Karpas-422 (cell line): ENCODE data around the gene MYH16. TPM values are rescaled to one million over a fixed set of nuclear protein-coding genes. Genes with fewer than 3 reads are reported as not detected.
"Not testable (repeated sequence)": the region's sequence is repeated elsewhere in the genome, so short reads cannot be mapped to it uniquely, and the experiment has no call there.

ENCODE experiments used
- DNase-seq: peaks from one replicate; pipeline ENCODE4 v3.0.0-alpha.2; 2015
- H2AFZ ChIP-seq: fragments of 200-600 bp; sonication (generic); 2 replicates; pipeline ENCODE4 v1.6.1; 2014; ENCODE audit warnings: antibody characterized with exemption, low read length, mixed read lengths
- H3K27ac ChIP-seq: fragments of 200-600 bp; sonication (generic); 2 replicates; pipeline ENCODE4 v1.5.1; 2014; ENCODE audit warnings: mild to moderate bottlenecking, low read length, moderate library complexity
- H3K27me3 ChIP-seq: fragments of 200-600 bp; sonication (generic); 2 replicates; pipeline ENCODE4 v1.6.1; 2014; ENCODE audit warnings: low read length, mixed read lengths
- H3K36me3 ChIP-seq: fragments of 200-600 bp; sonication (generic); 2 replicates; pipeline ENCODE4 v1.6.1; 2014; ENCODE audit warnings: low read length, mixed read lengths; ENCODE audit not compliant: insufficient read depth
- H3K4me1 ChIP-seq: fragments of 200-600 bp; sonication (generic); 2 replicates; pipeline ENCODE4 v1.6.1; 2014; ENCODE audit warnings: mild to moderate bottlenecking, low read length, mixed read lengths
- H3K4me2 ChIP-seq: fragments of 200-600 bp; sonication (generic); 2 replicates; pipeline ENCODE4 v1.6.1; 2014; ENCODE audit warnings: low read length, low read depth, mild to moderate bottlenecking; ENCODE audit not compliant: poor library complexity, severe bottlenecking
- H3K4me3 ChIP-seq: fragments of 200-600 bp; sonication (generic); 2 replicates; pipeline ENCODE4 v1.5.1; 2014; ENCODE audit warnings: mild to moderate bottlenecking, antibody characterized with exemption, low read length, mixed read lengths
- H3K79me2 ChIP-seq: fragments of 200-600 bp; sonication (generic); 2 replicates; pipeline ENCODE4 v1.6.1; 2014; ENCODE audit warnings: mild to moderate bottlenecking, low read length, mixed read lengths
- H3K9ac ChIP-seq: fragments of 200-600 bp; sonication (generic); 2 replicates; pipeline ENCODE4 v1.6.0; 2014; ENCODE audit warnings: low read length
- H3K9me2 ChIP-seq: fragments of 200-600 bp; sonication (generic), shearing (Covaris generic); replicated peaks from 2 replicates; pipeline ENCODE4 v1.6.0; 2014; ENCODE audit warnings: mild to moderate bottlenecking, low read length, moderate library complexity; ENCODE audit not compliant: insufficient read depth
- H3K9me3 ChIP-seq: fragments of 300-700, 200-600 bp; sonication (generic); 2 replicates; pipeline ENCODE4 v1.6.1; 2014; ENCODE audit warnings: low read length, mixed read lengths
- H4K20me1 ChIP-seq: fragments of 200-600 bp; sonication (generic); 2 replicates; pipeline ENCODE4 v1.6.1; 2014; ENCODE audit warnings: mild to moderate bottlenecking, antibody characterized with exemption, low read length, low read depth; ENCODE audit not compliant: insufficient read depth
- total RNA-seq: library from RNA; depleted of rRNA; stranded (reverse); fragments of >200 nt; shearing (Covaris generic); gene quantifications from 2 replicates; pipeline ENCODE4 v1.2.3, GENCODE V29; 2014; ENCODE audit warnings: low replicate concordance

MYH16 gene
- total RNA-seq, 1 experiment from 2014 or later, result not detected

DNA sequence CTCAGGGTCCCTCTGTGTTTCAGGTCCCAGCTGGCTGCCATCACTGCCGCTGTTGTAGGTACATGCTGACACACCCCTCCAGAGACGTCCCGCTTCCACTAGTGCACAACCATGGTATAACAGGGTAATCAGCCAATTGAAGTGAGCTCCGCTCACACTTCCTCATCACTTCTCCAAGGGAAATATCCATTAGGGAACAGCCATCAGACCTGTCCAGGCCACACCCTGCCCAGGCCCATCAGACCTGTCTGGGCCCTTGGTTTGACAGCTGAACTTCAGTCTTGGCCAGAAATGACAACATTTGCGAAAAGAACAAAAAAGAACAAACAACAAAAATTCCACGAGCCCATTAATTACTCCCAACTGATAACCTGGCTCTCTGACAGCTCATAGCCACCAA, 11.0 kb upstream of the MYH16 start:
- H3K9me2 ChIP-seq, result no peaks in the 10 kb centered on the region
- no peaks in the 10 kb centered on the region for H3K36me3 ChIP-seq
- no peak overlapping the region for H3K27ac ChIP-seq
- no peak overlapping the region for H3K9ac ChIP-seq
- H3K4me2 ChIP-seq, result no peak overlapping the region
- H3K27me3 ChIP-seq, result no peaks in the 10 kb centered on the region
- H3K79me2 ChIP-seq, result no peaks in the 10 kb centered on the region
- H3K4me1 ChIP-seq, result peaks cover 17% of the 10 kb centered on the region
- H2AFZ ChIP-seq, result no peak overlapping the region
- no peak overlapping the region for H3K4me3 ChIP-seq
- H4K20me1 ChIP-seq, result no peaks in the 10 kb centered on the region
- DNase-seq, result no peak
- H3K9me3 ChIP-seq, result no peaks in the 10 kb centered on the region

DNA sequence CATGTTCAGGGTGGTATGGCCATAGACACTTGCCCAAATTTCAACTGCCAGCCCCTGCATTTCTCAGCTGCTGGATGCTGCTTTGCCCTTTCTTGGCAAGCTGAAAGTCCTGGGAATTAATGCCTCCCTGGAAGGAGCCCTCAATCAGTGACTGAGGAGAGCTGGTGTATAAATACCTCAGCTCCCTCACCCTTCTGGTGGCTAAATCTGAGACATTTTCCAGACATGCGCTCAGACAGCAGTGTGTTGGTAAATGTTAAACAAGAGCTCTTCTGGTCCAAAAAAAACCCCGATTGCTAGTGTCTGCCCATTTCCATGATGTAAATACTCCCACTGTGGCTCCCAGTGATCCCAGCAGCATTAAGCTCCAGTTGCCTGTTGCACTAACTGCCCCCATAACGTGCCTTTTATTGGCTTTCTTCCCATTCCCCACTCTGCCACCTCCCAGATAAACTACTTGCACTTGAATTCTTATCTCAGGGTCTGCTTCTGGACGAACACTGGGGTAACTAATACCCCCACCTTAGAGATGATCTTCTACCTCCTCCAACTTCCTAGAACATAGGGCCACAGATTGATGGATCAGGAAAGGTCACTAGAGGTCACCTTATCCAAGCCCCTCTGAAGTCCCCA, 6.7 kb upstream of the MYH16 start:
- Histone ChIP-seq H3K27me3 (no peaks in the 10 kb centered on the region), H2AFZ (no peak overlapping the region), H3K4me2 (no peak overlapping the region), H3K4me1 (peaks cover 16% of the 10 kb centered on the region), H3K36me3 (no peaks in the 10 kb centered on the region), H4K20me1 (no peaks in the 10 kb centered on the region), H3K27ac (no peak overlapping the region), H3K4me3 (no peak overlapping the region), H3K9ac (no peak overlapping the region), H3K9me3 (no peaks in the 10 kb centered on the region), H3K9me2 (no peaks in the 10 kb centered on the region), H3K79me2 (no peaks in the 10 kb centered on the region)
- DNase-seq, result no peak

DNA sequence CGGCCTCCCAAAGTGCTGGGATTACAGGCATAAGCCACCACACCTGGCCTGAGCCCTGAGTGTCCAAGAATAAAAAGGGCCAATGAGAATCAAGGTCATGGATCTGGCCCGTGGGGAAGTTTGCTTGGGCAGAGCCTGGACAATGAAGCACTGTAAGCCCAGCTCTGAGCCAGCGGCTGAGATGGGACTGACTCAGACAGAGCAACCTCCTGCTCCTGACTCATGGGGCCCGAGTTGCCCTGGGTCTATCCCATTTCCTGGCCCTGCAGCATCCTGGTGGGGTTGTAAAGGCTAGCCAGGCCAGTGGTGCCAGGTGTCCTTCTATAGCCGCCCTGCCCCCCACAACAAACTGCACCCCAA, 5.2 kb upstream of the MYH16 start:
- no peak overlapping the region for H2AFZ ChIP-seq
- no peak for DNase-seq
- peaks cover 6% of the 10 kb centered on the region for H3K4me1 ChIP-seq
- H3K27me3 ChIP-seq, result no peaks in the 10 kb centered on the region
- no peaks in the 10 kb centered on the region for H4K20me1 ChIP-seq
- no peak overlapping the region for H3K4me2 ChIP-seq
- H3K9ac ChIP-seq, result no peak overlapping the region
- H3K79me2 ChIP-seq, result no peaks in the 10 kb centered on the region
- H3K36me3 ChIP-seq, result no peaks in the 10 kb centered on the region
- no peak overlapping the region for H3K27ac ChIP-seq
- no peaks in the 10 kb centered on the region for H3K9me3 ChIP-seq
- no peaks in the 10 kb centered on the region for H3K9me2 ChIP-seq
- H3K4me3 ChIP-seq, result no peak overlapping the region

DNA sequence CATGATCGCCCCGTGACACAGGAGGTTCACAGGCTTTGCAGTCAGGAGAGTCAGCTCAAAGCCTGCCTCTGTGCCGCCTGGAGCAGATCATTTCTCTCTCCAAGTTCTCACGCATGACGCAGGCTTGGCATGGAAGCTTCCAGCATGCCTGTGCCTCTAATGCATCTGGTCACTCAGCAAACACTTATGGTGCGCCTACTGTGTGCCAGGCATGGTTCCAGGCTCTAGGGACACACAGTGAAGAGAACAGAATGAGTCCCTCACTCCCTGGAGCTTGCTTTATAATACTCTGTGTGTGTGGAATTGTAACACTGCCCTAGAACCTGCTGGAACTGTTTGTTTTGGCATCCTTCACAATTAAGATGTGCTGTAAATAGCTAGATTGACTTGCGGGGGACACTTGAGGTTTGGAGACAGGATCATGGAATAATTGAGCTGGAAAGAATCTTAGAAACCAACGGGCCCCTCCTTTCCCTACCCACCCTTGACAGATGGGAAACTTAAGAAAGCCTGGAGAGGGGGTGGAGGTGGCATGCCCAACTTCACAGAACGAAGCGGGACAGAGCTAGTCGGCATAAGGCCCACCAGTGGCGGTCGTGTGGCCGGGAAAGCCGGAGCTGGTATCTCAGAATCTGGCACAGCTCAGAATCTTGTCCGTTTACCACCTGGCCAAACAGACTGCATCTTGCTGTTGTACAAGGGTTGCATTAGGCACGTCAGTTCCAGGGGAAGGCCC, 4.6 kb upstream of the MYH16 start:
- H3K79me2 ChIP-seq, result no peaks in the 10 kb centered on the region
- no peaks in the 10 kb centered on the region for H4K20me1 ChIP-seq
- no peak for DNase-seq
- no peaks in the 10 kb centered on the region for H3K27me3 ChIP-seq
- no peaks in the 10 kb centered on the region for H3K36me3 ChIP-seq
- H3K9ac ChIP-seq, result no peak overlapping the region
- H2AFZ ChIP-seq, result no peak overlapping the region
- peaks cover 6% of the 10 kb centered on the region for H3K4me1 ChIP-seq
- no peak overlapping the region for H3K4me2 ChIP-seq
- H3K9me2 ChIP-seq, result no peaks in the 10 kb centered on the region
- no peak overlapping the region for H3K4me3 ChIP-seq
- no peaks in the 10 kb centered on the region for H3K9me3 ChIP-seq
- no peak overlapping the region for H3K27ac ChIP-seq

DNA sequence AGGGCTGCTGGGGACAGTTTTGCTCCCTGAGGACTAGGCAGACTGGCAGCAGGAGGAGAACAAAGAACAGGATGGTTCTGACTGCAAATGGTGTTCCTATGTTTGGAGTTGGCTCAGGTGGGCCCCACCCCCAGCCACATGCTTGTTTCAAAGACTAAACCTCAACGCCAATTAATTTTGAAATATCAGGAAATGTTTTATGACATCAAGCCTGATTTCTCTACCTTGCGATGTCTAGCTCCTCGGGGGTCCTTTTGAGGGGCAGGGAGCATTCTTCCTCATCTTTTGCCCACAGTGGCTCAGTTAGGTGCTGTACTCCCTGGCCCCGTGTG, 4.1 kb upstream of the MYH16 start:
- Histone ChIP-seq H3K27me3 (no peaks in the 10 kb centered on the region), H3K9ac (no peak overlapping the region), H3K79me2 (no peaks in the 10 kb centered on the region), H3K4me1 (peaks cover 6% of the 10 kb centered on the region), H3K9me3 (no peaks in the 10 kb centered on the region), H3K36me3 (no peaks in the 10 kb centered on the region), H3K27ac (no peak overlapping the region), H3K4me3 (no peak overlapping the region), H4K20me1 (no peaks in the 10 kb centered on the region), H3K9me2 (no peaks in the 10 kb centered on the region), H2AFZ (no peak overlapping the region), H3K4me2 (no peak overlapping the region)
- DNase-seq, result no peak

DNA sequence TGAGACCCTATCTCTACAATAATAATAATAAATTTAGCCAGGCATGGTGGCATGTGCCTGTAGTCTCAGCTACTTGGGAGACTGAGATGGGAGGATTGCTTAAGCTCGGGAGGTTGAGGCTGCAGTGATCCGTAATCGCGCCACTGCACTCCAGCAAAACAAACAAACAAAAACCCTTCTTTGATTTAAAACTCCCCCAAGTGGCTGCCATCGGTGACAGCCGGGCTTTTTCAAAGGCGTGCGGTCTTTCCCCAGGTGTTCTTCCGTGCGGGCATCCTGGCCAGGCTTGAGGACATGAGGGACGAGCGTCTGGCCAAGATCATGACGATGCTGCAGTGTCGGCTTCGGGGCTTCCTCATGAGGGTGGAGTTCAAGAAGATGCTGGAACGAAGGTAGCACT, 1.9 kb upstream of the MYH16 start:
- Histone ChIP-seq H4K20me1 (no peaks in the 10 kb centered on the region), H2AFZ (no peak overlapping the region), H3K79me2 (no peaks in the 10 kb centered on the region), H3K9me3 (no peaks in the 10 kb centered on the region), H3K4me3 (no peak overlapping the region), H3K4me1 (peaks cover 6% of the 10 kb centered on the region), H3K27me3 (no peaks in the 10 kb centered on the region), H3K4me2 (no peak overlapping the region), H3K9me2 (no peaks in the 10 kb centered on the region), H3K27ac (no peak overlapping the region), H3K9ac (no peak overlapping the region), H3K36me3 (no peaks in the 10 kb centered on the region)
- DNase-seq, result no peak

DNA sequence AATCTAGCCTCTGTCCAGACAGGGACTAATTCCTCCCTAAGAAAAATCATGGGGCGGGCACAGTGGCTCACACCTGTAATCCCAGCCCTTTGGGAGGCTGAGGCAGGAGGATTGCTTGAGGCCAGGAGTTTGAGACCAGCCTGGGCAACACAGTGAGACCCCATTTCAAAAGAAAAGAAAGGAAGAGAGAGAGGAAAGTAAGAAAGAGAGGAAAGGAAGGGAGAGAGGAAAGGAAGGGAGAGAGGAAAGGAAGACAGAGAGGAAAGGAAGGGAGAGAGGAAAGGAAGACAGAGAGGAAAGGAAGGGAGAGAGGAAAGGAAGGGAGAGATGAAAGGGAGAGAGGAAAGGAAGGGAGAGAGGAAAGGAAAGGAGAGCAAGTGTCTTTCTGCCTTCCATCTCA, 922 bp downstream of the MYH16 start:
- not testable (repeated sequence) for H3K9ac ChIP-seq, H3K4me2 ChIP-seq, H3K4me1 ChIP-seq, H2AFZ ChIP-seq, H3K27ac ChIP-seq, H3K9me3 ChIP-seq, H3K79me2 ChIP-seq, H3K36me3 ChIP-seq, H3K4me3 ChIP-seq, H3K9me2 ChIP-seq, H3K27me3 ChIP-seq, H4K20me1 ChIP-seq, DNase-seq

DNA sequence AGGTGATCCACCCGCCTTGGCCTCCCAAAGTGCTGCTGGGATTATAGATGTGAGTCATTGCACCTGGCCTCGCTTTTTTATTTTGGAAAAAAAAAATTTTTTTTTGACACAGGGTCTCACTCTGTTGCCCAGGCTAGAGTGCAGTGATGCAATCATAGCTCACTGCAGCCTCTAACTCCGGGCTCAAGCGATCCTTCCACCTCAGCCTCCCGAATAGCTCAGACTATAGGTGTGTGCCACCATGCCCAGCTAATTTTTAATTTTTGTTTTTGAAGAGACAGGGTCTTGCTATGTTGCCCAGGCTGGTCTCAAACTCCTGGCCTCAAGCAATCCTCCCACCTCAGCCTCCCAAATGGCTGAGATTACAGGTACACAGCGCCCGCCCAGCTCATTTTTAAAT, 2.3 kb downstream of the MYH16 start:
- H3K4me2 ChIP-seq, H3K9ac ChIP-seq, H4K20me1 ChIP-seq, H3K79me2 ChIP-seq, H3K9me2 ChIP-seq, H3K27ac ChIP-seq, H3K27me3 ChIP-seq, H2AFZ ChIP-seq, H3K36me3 ChIP-seq, DNase-seq, H3K4me1 ChIP-seq, H3K9me3 ChIP-seq, H3K4me3 ChIP-seq: not testable (repeated sequence)
